HG03060 (cell line): Measurements from ENCODE around the gene TECPR1.

Source experiments
- ATAC-seq: cut with Tn5 transposase; IDR thresholded peaks from one replicate; pipeline ENCODE4 v1.9.1; 2021; ENCODE audit warnings: low read depth, moderate number of reproducible peaks; ENCODE audit not compliant: unreplicated experiment

Gene TECPR1

DNA sequence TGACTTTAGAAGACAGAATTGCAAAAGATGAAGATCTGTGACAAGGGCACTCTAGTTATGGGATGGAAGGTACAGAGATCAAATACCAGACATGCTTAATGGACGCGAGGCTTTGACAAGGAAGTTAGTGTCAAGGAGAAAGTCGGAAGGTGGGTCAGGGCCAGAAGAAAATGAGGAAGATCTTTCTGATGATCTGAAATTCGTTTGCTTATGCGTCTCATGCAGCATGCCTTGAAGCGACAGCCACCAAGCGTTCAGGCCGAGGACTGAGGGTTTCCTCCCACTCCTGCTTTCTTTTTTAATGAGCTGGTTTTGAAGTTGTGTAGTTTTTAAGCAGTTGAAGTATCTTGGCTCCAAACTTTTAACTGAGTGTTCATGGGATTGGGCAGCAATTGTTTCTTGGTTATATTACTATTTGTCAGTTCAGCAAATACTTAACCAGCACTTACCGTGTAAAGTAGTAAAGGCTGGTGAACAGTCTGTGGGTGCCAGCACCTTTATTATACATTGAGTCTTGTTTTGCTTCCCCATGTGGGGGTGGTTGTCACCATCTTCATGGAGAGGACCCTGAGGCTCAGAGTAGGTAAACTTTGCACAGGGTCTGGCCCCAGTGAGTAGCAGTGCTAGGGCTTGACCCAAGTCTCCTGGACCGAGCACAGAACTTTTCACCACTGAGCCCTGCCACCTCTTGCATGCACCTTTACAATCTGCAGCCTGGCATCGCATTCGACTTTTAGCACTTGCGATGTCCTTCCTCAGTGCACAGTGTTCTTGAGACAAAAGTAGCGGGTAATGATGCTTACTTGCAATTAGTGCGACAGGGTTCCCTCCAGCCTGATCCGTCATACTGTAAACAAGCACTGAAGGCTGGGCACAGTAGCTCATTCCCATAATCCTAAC is 55.1 kb downstream of the TECPR1 start:
- ATAC-seq = no peak

DNA sequence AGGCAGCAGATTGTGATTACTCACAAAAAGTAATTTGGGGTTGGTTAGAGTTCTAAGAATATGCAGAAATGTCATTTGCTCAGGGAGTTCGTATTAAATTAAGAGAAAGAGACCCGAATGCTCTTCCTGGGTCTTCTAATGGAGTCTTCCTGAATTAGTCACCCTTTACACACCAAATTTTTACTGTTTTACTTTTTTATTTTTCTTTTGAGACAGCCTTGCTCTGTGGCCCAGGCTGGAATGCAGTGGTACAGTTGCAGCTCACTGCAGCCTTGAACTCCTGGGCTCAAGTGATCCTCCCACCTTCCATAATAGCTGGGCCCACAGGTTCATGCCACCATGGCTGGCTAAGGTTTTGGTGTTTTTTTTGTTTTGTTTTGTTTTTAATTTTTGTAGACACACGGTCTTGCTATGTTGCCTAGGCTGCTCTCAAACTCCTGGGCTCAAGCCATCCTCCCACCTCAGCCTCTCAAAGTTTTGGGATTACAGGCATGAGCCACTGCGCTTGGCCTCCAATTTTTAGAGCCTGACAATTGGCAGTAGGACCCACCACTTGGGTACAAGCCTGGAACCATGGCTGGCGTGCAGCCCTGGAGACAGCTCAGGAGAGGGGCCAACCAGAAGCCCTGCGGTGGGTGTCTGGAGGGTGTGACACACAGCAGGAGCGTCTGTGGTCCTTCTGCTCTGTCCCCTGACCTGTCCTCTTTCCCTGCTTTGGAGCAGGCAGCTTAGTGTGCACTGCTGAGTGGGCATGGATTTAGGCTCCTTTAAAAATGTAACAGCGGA is 57.2 kb downstream of the TECPR1 start:
- ATAC-seq = no peak

DNA sequence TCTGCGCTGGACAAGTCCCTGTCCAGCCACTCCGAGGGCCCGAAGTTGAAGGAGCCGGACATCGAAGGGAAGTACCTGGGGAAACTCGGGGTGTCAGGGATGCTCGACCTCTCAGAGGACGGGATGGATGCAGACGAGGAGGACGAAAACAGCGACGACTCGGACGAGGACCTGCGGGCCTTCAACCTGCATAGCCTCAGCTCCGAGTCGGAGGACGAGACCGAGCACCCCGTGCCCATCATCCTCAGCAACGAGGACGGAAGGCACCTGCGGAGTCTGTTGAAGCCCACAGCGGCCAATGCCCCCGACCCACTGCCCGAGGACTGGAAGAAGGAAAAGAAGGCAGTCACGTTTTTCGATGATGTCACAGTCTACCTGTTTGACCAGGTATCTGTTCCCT is 57.8 kb downstream of the TECPR1 start:
- ATAC-seq = no peak

DNA sequence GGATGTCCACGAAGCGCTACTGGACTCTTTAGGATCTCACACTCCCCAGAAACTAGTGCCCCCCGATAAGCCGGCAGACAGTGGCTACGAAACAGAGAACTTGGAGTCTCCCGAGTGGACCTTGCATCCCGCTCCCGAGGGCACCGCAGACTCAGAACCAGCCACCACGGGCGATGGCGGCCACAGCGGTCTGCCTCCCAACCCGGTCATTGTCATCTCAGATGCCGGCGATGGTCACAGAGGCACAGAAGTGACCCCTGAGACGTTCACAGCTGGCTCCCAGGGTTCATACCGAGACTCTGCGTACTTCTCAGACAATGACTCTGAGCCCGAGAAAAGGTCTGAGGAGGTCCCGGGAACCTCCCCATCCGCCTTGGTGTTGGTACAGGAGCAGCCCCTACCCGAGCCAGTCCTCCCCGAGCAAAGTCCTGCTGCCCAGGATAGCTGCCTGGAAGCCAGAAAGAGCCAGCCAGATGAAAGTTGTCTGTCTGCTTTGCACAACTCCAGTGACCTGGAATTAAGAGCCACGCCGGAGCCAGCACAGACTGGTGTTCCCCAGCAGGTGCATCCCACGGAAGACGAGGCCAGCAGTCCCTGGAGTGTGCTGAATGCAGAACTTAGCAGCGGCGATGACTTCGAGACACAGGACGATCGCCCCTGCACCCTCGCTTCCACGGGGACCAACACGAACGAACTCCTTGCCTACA is 58.4 kb downstream of the TECPR1 start:
- ATAC-seq = no peak

DNA sequence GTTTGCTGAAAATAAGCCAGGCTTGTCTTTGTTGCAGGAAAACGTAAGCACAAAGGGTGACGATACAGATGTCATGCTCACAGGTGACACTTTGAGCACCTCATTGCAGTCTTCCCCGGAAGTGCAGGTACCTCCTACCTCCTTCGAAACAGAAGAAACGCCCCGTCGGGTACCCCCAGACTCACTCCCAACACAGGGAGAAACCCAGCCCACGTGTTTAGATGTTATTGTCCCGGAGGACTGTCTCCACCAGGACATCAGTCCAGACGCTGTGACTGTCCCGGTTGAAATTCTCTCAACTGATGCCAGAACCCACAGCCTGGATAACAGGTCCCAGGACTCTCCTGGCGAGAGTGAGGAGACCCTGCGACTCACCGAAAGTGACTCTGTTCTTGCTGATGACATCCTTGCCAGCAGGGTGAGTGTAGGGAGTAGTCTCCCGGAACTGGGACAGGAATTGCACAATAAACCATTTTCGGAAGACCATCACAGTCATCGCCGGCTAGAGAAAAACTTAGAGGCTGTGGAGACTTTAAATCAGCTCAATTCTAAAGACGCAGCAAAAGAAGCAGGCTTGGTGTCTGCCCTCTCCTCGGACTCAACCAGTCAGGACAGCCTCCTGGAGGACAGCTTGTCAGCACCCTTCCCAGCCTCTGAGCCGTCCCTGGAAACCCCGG is 59.1 kb downstream of the TECPR1 start:
- ATAC-seq = no peak

DNA sequence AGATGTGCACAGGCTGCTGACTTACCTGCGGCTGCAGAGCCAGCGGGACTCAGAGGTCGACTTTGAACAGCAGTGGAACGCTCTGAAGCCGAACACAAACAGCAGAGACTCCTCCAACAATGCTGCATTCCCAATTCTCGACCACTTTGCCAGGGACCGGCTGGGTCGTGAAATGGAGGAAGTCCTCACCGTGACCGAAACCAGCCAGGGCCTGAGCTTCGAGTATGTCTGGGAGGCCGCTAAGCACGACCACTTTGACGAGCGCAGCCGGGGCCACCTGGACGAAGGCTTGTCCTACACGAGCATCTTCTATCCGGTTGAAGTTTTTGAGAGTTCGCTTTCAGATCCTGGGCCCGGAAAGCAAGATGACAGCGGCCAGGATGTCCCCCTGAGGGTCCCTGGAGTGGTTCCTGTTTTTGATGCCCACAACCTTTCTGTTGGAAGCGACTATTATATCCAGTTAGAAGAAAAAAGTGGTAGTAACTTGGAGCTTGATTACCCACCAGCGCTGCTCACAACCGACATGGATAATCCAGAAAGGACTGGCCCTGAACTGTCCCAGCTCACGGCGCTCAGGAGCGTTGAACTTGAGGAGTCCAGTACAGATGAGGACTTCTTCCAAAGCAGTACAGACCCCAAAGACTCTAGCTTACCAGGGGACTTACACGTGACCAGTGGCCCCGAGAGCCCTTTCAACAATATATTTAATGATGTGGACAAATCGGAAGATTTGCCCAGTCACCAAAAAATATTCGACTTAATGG is 60.2 kb downstream of the TECPR1 start:
- no peak for ATAC-seq

DNA sequence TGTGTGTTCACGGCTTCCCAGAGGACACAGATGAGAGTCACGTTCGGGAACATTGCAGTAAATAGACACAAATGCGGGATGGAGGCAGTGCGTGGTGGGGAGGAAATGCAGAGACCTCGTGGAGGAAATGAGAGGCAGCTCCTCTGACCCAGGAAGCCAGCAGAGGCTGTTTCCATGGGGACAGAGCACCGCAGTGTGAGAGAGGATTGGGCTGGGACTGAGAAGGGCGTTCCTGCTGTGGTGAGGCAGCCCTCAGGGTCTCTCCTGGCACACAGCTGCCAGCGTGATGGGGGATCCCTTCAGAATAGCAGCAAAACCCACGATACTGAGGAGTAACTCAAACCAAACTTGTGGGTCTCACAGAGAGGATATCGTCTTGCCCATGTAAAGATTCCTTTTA is 62.5 kb downstream of the TECPR1 start:
- no peak for ATAC-seq

DNA sequence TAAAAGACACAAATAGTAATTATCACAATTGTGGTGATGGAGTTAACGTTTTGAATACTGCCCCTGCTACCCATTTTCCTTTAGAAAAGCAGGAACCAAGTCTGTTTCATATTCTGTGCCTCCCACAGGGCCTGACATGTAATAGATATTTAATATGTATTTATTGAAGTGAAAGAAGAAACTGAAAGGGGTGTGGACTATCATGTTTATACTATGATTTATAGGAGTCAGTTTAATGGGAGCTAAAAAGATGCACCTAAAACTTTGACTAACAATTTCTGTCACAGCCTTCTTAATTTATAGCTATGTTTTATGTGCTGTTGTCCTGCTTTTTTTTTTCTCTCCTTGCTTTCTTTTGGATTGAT is 64.9 kb downstream of the TECPR1 start:
- no peak for ATAC-seq

DNA sequence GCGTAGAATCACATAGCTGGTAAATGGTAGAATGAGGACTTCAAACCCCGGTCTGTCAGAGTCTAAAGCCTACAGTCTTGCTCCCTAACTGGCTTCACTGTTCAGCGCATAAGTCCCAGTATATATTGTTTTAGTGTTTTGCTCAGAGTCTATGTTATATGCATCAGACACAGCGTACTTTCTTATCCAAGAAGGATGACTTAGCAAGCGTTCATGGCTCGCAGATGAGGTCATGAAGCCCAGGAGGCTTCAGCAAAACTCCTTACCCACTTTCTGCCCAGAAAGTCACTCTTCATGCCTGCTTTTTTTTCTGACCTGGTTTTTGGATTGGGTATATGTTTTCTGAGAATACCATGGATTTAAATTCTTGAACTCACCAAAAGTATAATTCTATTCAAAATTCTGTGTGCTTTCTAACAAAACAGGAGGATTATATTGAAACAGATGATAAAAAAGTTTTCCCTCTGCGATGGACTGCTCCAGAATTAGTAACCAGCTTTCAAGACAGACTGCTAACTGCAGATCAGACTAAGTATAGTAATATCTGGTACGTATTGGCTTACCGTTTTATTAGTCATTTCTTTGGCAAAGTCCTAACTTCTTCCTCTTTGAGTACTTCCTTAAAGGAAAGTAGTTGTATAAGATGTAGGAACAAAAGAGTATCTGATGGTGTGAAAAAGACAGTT is 65.4 kb downstream of the TECPR1 start:
- ATAC-seq = no peak

DNA sequence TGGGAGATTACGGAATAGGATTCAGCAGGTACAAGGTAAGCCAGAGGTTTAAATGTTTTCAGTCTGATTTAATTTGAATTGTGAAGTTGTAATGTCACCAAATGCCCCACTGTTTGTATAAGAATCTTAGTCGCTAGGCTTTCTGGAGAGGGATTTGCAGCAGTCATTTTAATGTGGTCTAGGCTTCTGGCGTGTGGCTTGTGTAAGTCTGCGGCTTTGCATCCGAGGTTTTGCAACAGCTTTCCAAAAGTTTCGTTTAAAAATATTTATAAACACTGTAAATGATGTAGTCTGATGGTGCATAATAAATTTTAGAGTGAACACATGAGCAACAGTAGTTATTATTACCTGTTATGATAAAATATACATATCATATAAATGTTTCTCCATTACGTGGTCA is 66.9 kb downstream of the TECPR1 start:
- no peak for ATAC-seq

DNA sequence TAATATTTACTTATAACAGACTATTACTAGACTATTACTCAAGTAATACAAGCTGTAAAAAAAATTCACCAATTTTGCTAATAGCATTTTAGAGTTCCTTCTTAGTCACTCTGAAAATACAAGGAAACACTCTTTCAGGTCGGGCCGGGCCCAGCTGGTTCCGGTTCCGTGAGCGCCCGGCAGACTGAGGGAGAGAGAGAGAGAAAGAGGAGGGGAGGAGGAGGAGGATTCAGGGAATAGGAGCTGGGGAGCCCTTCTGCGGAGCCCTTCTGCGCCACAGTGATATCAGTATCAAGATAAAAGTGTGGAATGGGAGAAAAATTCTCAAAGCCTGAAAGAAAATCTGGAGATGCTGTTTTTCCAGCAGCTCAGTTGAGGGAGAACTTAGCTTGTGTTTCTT is 71.3 kb downstream of the TECPR1 start:
- ATAC-seq = no peak

DNA sequence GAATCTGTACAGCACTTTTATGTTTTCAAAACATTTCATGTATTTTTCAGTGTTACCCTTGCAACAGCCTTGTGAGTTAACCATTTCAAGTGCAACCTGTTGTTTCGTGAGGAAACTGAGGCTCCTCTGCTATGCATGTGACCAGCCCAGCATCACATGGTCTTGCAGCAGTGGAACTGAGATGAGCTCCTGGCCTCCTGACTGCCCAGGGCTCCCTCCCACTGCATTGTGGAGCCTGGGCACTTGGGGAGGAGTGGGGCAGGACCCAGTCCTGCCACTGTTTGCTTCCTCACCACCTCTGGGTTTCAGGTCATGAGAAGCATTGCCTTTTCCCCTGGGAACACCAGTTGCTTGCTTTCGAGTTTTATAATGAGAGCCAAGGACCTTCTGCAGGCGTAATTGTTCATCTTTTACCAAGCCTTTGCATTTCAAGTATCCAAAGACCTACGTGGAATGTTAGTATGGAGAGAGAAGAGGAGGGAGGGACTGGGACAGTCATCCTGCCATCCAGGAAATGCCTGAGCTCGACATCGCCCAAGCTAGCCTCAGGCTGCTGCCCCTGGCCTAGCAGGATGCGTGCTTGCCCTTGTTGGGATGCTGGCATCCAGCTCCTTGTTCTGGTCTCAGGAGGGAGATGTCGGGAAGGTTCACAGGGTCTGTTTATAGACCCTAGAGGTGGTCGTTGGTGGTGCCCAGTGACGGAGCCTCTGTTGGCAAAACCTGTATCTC is 73.1 kb downstream of the TECPR1 start:
- ATAC-seq = no peak

DNA sequence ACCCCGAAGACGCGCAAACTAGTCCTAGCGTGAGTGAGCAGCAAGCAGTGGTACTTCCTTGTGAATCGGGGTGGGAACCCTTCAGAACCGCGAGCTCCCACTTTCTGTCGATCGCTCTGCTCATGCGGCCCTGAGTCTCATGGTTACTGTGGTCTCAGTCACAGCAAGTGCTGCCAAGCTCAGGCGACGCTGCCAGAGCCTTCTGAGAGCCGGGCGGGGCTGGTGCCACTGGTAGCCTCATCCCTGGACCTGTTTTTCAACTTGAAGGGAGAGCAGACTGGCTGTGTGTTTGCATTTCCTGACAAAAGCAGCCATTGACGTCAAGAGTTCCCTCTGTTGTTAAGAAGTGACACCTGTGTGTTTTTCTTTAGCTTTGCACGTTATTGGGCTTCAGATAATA is 73.7 kb downstream of the TECPR1 start:
- ATAC-seq = no peak

DNA sequence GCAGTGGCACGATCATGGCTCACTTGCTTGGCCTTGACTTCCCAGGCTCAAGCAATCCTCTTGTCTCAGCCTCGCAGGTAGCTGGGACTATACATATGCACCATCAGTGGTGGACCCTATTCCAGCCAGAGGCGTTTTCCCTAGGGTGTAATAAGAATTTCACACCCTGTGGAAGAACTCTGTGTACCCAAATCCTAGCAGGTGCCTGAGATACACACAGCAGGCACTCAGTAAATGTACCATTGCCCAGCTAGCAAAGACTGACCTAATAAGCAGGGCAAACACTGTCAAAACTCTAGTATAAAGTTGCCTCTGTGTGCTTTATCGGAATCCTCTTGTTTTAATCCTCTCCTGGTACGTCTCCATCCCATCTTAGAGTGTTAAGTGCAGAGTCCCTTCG is 74.5 kb downstream of the TECPR1 start:
- ATAC-seq = no peak

DNA sequence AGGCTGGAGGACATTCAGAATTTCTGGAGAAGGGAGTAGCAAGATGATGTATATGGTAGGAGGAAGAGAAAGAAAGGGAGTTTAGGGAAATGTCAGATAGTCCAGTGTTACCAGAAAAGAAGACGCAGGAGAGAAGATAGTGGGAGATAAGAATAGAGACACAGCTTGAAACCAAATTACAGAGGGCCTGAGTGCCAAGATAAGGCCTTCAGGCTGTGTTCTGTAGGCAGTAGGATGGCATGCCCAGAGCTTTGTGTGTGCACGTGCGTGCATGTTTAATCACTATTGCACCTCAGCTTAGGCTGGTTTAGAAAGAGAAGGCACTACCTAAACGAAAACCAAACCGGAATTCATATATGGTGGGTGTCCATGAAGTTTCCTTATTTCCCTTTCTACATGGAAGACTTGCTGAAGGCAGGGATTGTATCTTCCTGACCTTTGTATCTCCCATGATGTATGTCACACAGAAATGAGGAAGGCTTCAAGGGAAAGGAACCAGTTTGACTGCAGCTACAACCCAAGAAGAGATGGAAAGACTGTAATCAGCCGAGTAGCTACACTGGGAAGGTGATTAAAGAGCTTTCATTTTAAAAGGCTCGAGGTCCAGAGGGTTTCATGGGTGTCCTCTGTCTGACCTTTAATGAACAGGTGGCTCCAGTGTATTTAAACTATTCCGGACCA is 76.6 kb downstream of the TECPR1 start:
- no peak for ATAC-seq

DNA sequence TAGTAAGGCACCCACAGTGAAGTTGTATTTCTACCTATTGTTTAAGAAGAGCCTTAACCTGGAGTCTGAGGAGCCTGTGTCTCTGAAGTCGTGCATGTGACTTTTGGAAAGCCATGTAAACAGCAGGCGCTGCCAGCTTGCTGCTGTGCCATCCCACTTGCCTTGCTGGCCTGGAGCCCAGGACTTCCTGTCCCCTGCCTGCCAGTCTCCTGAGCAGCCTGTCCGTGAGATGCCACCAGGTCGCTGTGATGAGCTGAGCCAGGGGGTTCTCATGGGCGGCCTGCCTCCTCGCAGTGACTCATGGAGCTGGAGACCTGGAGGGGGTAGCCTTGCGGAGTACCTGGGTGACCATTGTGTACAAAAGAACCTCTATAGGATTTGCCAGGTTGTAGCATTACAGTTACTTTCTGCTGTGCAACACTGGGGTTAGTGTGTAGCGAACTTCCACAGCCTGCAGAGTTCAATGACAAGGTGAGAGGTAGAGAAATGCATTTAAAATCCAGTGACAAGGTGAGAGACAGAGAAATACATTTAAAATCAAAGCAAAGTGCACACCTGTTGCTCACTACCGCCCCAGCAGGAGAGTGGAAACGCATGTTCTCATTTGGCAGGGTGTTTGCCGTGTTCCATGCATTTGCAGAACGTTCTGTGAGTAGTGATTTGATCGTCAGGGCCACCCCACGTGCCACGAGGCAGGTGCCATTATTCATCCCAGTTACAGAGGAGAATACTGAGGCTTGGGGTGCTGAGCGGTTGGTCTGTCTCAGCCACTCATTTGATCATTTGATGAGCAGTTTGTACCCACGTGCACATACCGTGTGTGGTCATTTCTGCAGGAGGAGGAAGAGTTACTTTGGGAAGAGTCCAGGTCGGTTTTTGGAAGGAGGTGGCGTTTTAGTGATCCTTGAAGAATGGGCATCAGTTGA is 77.4 kb downstream of the TECPR1 start:
- no peak for ATAC-seq

DNA sequence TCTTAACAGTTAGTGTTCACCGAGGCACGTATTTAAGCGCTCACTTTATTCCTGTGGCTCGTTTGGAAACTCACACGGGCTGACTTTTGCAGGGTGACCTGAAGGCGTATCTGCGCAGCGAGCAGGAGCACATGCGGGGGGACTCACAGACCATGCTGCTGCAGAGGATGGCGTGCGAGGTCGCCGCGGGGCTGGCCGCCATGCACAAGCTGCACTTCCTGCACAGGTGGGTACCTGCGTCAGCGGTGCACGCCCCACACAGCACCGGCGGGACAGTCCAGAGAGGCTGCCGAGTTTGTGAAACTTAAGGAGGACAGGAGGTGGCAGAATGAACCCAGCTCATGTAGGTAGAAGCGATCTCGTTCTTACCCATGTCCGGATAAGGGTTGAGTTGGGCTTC is 80.6 kb downstream of the TECPR1 start:
- no peak for ATAC-seq
